Measurements from ENCODE around the gene XAB2.

Gene XAB2

GRCh38 chr19:7629347-7630054, at the start of gene XAB2, which contains the start of gene PET100:
Gene XAB2 (minus strand): TSS chr19:7629545. CDS start chr19:7629527, 18 bp downstream.
Gene PET100 (plus strand): TSS chr19:7629793. CDS start chr19:7629834, 41 bp downstream.
- DNase-seq (ENCODE audit: low read depth): peak; percentile 92

- DNase-seq (ENCODE audit: low read depth): no peak
Observed at GRCh38 chr19:7677669-7678311, 48.4 kb upstream of the XAB2 start.

GRCh38 chr19:7676854-7677253, 47.5 kb upstream of the XAB2 start, which contains the start of gene MCEMP1:
Gene MCEMP1 (plus strand): TSS chr19:7677090. CDS start chr19:7677121, 31 bp downstream.
- DNase-seq (ENCODE audit: low read depth): no peak

- DNase-seq (ENCODE audit: low read depth): no peak
Observed at GRCh38 chr19:7676376-7676775, 47.0 kb upstream of the XAB2 start.

- DNase-seq (ENCODE audit: low read depth): no peak
Observed at GRCh38 chr19:7674010-7675005, 45.0 kb upstream of the XAB2 start.

GRCh38 chr19:7672522-7672921, 43.2 kb upstream of the XAB2 start:
- no peak for DNase-seq (ENCODE audit: low read depth)

- no peak for DNase-seq (ENCODE audit: low read depth)
Observed at GRCh38 chr19:7670790-7671189, 41.4 kb upstream of the XAB2 start.

- no peak for DNase-seq (ENCODE audit: low read depth)
Observed at GRCh38 chr19:7670150-7670783, 40.9 kb upstream of the XAB2 start.

GRCh38 chr19:7669641-7670040, 40.3 kb upstream of the XAB2 start:
- no peak for DNase-seq (ENCODE audit: low read depth)

- no peak for DNase-seq (ENCODE audit: low read depth)
Observed at GRCh38 chr19:7668842-7669241, 39.5 kb upstream of the XAB2 start, which contains the start of gene RETN. Gene RETN (plus strand): TSS chr19:7669049. CDS start chr19:7669327, 278 bp downstream.

- DNase-seq (ENCODE audit: low read depth): no peak
Observed at GRCh38 chr19:7665076-7665475, 35.7 kb upstream of the XAB2 start.

GRCh38 chr19:7663706-7664105, 34.4 kb upstream of the XAB2 start:
- DNase-seq (ENCODE audit: low read depth): no peak

GRCh38 chr19:7662657-7663056, 33.3 kb upstream of the XAB2 start:
- no peak for DNase-seq (ENCODE audit: low read depth)

GRCh38 chr19:7661744-7662538, 32.6 kb upstream of the XAB2 start:
- no peak for DNase-seq (ENCODE audit: low read depth)

GRCh38 chr19:7658219-7658686, 28.9 kb upstream of the XAB2 start:
- DNase-seq (ENCODE audit: low read depth): no peak

- no peak for DNase-seq (ENCODE audit: low read depth)
Observed at GRCh38 chr19:7657131-7657751, 27.9 kb upstream of the XAB2 start.

GRCh38 chr19:7655581-7655980, 26.2 kb upstream of the XAB2 start:
- no peak for DNase-seq (ENCODE audit: low read depth)

GRCh38 chr19:7654401-7654800, 25.1 kb upstream of the XAB2 start:
- DNase-seq (ENCODE audit: low read depth): no peak

GRCh38 chr19:7652061-7652641, 22.8 kb upstream of the XAB2 start:
- peak; percentile 34 for DNase-seq (ENCODE audit: low read depth)

GRCh38 chr19:7650148-7650547, 20.8 kb upstream of the XAB2 start:
- DNase-seq (ENCODE audit: low read depth): no peak

Data from HS-27A (cell line).